Activated naive CD8-positive, alpha-beta T cell treated with anti-CD3 and anti-CD28 coated beads for 36 hours (primary cell): ENCODE results near the gene MAP2. TPM values are rescaled to one million over a fixed set of nuclear protein-coding genes. Genes with fewer than 3 reads are reported as not detected.
A peak's percentile ranks its signal among the peaks of the same experiment; 100 is the strongest.

Experiments
- DNase-seq: peaks from one replicate; pipeline ENCODE4 v3.0.0; 2021
- H3K27ac Mint-ChIP-seq: one replicate; pipeline ENCODE4 v1.8.0; 2022; ENCODE audit warnings: mild to moderate bottlenecking, moderate library complexity, mixed read lengths
- H3K27me3 Mint-ChIP-seq: one replicate; pipeline ENCODE4 v1.8.0; 2022; ENCODE audit warnings: mild to moderate bottlenecking, mixed read lengths
- H3K36me3 Mint-ChIP-seq: one replicate; pipeline ENCODE4 v1.8.0; 2021; ENCODE audit warnings: mild to moderate bottlenecking, mixed read lengths
- H3K4me1 Mint-ChIP-seq: one replicate; pipeline ENCODE4 v1.8.0; 2021; ENCODE audit warnings: mixed read lengths
- H3K4me3 Mint-ChIP-seq: one replicate; pipeline ENCODE4 v1.8.0; 2022; ENCODE audit warnings: mild to moderate bottlenecking, moderate library complexity, mixed read lengths
- H3K9me3 Mint-ChIP-seq: one replicate; pipeline ENCODE4 v1.8.0; 2022; ENCODE audit warnings: mixed read lengths
- total RNA-seq, 2 experiments: library from RNA; stranded (reverse); gene quantifications; one replicate each; pipeline ENCODE4 v1.2.3, GENCODE V29; 2021

Gene MAP2
- total RNA-seq, 2 experiments from 2014 or later, result 0.21 TPM; not detected in 1

- no peak overlapping the region for H3K27ac Mint-ChIP-seq
- peaks cover 3% of the 10 kb centered on the region for H3K36me3 Mint-ChIP-seq
- H3K4me3 Mint-ChIP-seq, result no peak overlapping the region
Measured at GRCh38 chr2:209523041-209523740, 99.3 kb downstream of the MAP2 start.

GRCh38 chr2:209523867-209524266 is 100.0 kb downstream of the MAP2 start:
- H3K4me1 Mint-ChIP-seq, result peaks cover 25% of the 10 kb centered on the region
- no peaks in the 10 kb centered on the region for H3K27me3 Mint-ChIP-seq
- H3K27ac Mint-ChIP-seq, result no peak overlapping the region
- peaks cover 3% of the 10 kb centered on the region for H3K36me3 Mint-ChIP-seq
- no peak for DNase-seq
- H3K4me3 Mint-ChIP-seq, result no peak overlapping the region
- H3K9me3 Mint-ChIP-seq, result no peaks in the 10 kb centered on the region

More at GRCh38 chr2:209523041-209523740, 99.3 kb downstream of the MAP2 start:
- no peak for DNase-seq
- Mint-ChIP-seq H3K9me3 (no peaks in the 10 kb centered on the region), H3K4me1 (peaks cover 25% of the 10 kb centered on the region), H3K27me3 (no peaks in the 10 kb centered on the region)

- peaks cover 3% of the 10 kb centered on the region for H3K36me3 Mint-ChIP-seq
- H3K4me3 Mint-ChIP-seq, result no peak overlapping the region
- no peaks in the 10 kb centered on the region for H3K27me3 Mint-ChIP-seq
- H3K4me1 Mint-ChIP-seq, result peaks cover 25% of the 10 kb centered on the region
- no peak for DNase-seq
- H3K9me3 Mint-ChIP-seq, result no peaks in the 10 kb centered on the region
- H3K27ac Mint-ChIP-seq, result no peak overlapping the region
Measured at GRCh38 chr2:209525331-209525730, 101.5 kb downstream of the MAP2 start.

GRCh38 chr2:209525834-209526281 is 102.0 kb downstream of the MAP2 start:
- Mint-ChIP-seq H3K4me3 (peak overlapping the region; percentile 58), H3K36me3 (peaks cover 3% of the 10 kb centered on the region), H3K27me3 (no peaks in the 10 kb centered on the region), H3K9me3 (no peaks in the 10 kb centered on the region), H3K4me1 (peaks cover 25% of the 10 kb centered on the region), H3K27ac (peak overlapping the region; percentile 76)
- no peak for DNase-seq

DNA sequence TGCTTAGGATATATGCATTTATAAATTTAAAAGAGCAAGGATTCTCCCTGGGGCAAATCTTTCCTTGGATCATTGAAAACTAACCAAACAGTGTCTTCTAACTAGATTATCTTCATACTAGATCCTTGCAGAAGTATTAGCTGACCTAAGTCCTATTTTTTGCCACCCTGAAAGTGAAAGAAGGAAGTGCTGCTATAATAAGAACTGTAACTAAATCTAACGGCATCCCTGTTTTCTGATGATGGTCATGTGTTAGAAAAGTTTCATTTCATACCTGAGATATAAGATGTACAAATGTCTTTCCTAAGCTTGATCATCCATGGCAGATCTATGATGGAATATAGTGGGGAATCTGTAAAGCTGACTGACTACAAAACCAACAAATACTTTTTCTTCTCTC is 102.7 kb downstream of the MAP2 start:
- Mint-ChIP-seq H3K4me3 (peak overlapping the region; percentile 38), H3K27ac (peak overlapping the region; percentile 59), H3K4me1 (peaks cover 25% of the 10 kb centered on the region), H3K9me3 (no peaks in the 10 kb centered on the region), H3K36me3 (peaks cover 3% of the 10 kb centered on the region), H3K27me3 (no peaks in the 10 kb centered on the region)
- DNase-seq, result no peak

DNA sequence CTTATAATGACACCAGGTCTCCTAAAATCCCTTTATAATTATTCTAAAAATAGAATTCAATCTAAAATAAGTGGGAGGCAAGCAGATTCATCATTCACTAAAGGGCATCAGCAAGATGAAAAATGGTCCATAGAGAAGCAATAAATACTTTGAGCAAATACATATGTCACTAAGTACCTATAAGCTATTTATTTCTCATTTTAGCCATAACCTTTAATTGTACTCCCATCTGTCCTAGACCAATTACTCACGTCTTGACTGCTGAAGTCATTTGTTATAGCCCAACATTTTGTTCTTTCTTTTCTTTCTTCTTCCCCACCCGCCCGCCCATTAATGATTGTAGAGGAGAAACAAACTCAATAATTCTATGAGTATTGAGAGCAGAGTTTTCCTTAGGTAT is 105.7 kb downstream of the MAP2 start:
- Mint-ChIP-seq H3K4me1 (peaks cover 23% of the 10 kb centered on the region), H3K9me3 (no peaks in the 10 kb centered on the region), H3K36me3 (no peaks in the 10 kb centered on the region), H3K27ac (no peak overlapping the region), H3K27me3 (peaks cover 3% of the 10 kb centered on the region), H3K4me3 (no peak overlapping the region)
- DNase-seq, result no peak

- Mint-ChIP-seq H3K4me3 (no peak overlapping the region), H3K27me3 (peaks cover 3% of the 10 kb centered on the region), H3K4me1 (peaks cover 4% of the 10 kb centered on the region), H3K36me3 (no peaks in the 10 kb centered on the region), H3K9me3 (no peaks in the 10 kb centered on the region), H3K27ac (no peak overlapping the region)
- DNase-seq, result no peak
Measured at GRCh38 chr2:209532321-209532720, 108.5 kb downstream of the MAP2 start.

- Mint-ChIP-seq H3K27ac (no peak overlapping the region), H3K4me1 (no peaks in the 10 kb centered on the region), H3K27me3 (peaks cover 3% of the 10 kb centered on the region), H3K36me3 (no peaks in the 10 kb centered on the region), H3K4me3 (no peak overlapping the region), H3K9me3 (no peaks in the 10 kb centered on the region)
- no peak for DNase-seq
Measured at GRCh38 chr2:209533391-209533790, 109.5 kb downstream of the MAP2 start.

GRCh38 chr2:209534228-209534627 is 110.4 kb downstream of the MAP2 start:
- H3K4me1 Mint-ChIP-seq, result no peaks in the 10 kb centered on the region
- no peaks in the 10 kb centered on the region for H3K36me3 Mint-ChIP-seq
- H3K9me3 Mint-ChIP-seq, result no peaks in the 10 kb centered on the region
- DNase-seq, result no peak
- no peak overlapping the region for H3K4me3 Mint-ChIP-seq
- H3K27me3 Mint-ChIP-seq, result peaks cover 3% of the 10 kb centered on the region
- no peak overlapping the region for H3K27ac Mint-ChIP-seq

DNA sequence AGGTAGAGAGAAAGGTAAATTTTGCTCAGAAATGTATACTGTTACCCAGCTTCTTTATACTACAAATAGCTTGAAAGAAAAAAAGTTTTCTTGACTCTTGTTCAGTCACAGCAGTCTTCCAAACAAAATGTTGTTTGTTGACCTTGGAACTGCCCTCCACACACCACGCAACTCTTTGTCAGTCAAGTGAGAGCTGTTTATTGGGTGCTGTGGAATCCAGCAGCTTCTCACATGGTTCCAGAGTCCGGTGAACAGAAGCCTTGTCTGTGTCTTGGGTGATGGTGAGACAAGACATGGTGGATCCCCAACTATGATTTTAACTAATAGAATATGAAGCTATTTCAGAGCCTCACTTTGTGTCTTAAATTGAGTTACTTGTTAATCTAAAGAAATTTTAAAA is 112.5 kb downstream of the MAP2 start:
- Mint-ChIP-seq H3K4me1 (no peaks in the 10 kb centered on the region), H3K4me3 (no peak overlapping the region), H3K27me3 (peaks cover 3% of the 10 kb centered on the region), H3K9me3 (no peaks in the 10 kb centered on the region), H3K27ac (no peak overlapping the region), H3K36me3 (no peaks in the 10 kb centered on the region)
- no peak for DNase-seq

GRCh38 chr2:209547726-209548125 is 123.9 kb downstream of the MAP2 start:
- Mint-ChIP-seq H3K36me3 (no peaks in the 10 kb centered on the region), H3K4me1 (no peaks in the 10 kb centered on the region), H3K4me3 (no peak overlapping the region), H3K27me3 (no peaks in the 10 kb centered on the region), H3K27ac (no peak overlapping the region), H3K9me3 (no peaks in the 10 kb centered on the region)
- no peak for DNase-seq

- H3K36me3 Mint-ChIP-seq, result no peaks in the 10 kb centered on the region
- no peak overlapping the region for H3K4me3 Mint-ChIP-seq
- no peak overlapping the region for H3K27ac Mint-ChIP-seq
- no peaks in the 10 kb centered on the region for H3K4me1 Mint-ChIP-seq
- no peaks in the 10 kb centered on the region for H3K9me3 Mint-ChIP-seq
- DNase-seq, result no peak
- no peaks in the 10 kb centered on the region for H3K27me3 Mint-ChIP-seq
Measured at GRCh38 chr2:209549589-209549988, 125.7 kb downstream of the MAP2 start.

GRCh38 chr2:209553913-209554312 is 130.1 kb downstream of the MAP2 start:
- H3K27me3 Mint-ChIP-seq, result peaks cover 3% of the 10 kb centered on the region
- H3K4me1 Mint-ChIP-seq, result no peaks in the 10 kb centered on the region
- no peak overlapping the region for H3K27ac Mint-ChIP-seq
- H3K4me3 Mint-ChIP-seq, result no peak overlapping the region
- H3K36me3 Mint-ChIP-seq, result no peaks in the 10 kb centered on the region
- DNase-seq, result no peak
- no peaks in the 10 kb centered on the region for H3K9me3 Mint-ChIP-seq

DNA sequence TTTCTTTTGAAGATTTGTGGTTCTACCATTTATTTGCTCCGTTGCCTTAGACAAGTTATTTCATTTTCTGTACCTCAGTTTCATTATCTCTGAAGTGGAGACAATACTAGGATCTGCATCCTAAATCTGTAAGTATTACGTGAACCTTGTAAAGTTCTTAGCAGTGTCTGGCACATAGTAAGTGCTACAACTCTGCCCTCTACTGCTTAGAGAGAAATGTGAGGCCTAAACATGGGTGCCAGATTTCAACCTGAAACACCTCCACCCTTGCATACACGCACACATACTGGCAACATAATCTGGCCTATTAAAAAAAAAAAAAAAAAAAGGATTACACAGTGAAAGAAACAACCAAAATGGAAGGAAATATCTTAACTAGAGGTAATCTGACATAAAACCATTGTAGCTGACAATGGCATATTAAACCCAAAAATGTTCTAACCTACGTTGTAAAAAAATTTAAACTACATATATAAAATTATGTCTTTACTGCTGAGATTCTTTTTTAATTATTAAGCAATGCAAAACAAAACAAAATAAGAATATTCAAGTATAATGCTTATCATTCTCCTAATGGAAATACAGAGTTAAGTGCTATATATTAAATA is 132.6 kb downstream of the MAP2 start:
- no peaks in the 10 kb centered on the region for H3K36me3 Mint-ChIP-seq
- H3K9me3 Mint-ChIP-seq, result no peaks in the 10 kb centered on the region
- DNase-seq, result no peak
- no peak overlapping the region for H3K4me3 Mint-ChIP-seq
- H3K4me1 Mint-ChIP-seq, result no peaks in the 10 kb centered on the region
- H3K27me3 Mint-ChIP-seq, result peaks cover 3% of the 10 kb centered on the region
- H3K27ac Mint-ChIP-seq, result no peak overlapping the region

- no peaks in the 10 kb centered on the region for H3K9me3 Mint-ChIP-seq
- no peak for DNase-seq
- H3K27me3 Mint-ChIP-seq, result peaks cover 3% of the 10 kb centered on the region
- no peak overlapping the region for H3K27ac Mint-ChIP-seq
- no peak overlapping the region for H3K4me3 Mint-ChIP-seq
- H3K36me3 Mint-ChIP-seq, result no peaks in the 10 kb centered on the region
- no peaks in the 10 kb centered on the region for H3K4me1 Mint-ChIP-seq
Measured at GRCh38 chr2:209560911-209561310, 137.1 kb downstream of the MAP2 start.

DNA sequence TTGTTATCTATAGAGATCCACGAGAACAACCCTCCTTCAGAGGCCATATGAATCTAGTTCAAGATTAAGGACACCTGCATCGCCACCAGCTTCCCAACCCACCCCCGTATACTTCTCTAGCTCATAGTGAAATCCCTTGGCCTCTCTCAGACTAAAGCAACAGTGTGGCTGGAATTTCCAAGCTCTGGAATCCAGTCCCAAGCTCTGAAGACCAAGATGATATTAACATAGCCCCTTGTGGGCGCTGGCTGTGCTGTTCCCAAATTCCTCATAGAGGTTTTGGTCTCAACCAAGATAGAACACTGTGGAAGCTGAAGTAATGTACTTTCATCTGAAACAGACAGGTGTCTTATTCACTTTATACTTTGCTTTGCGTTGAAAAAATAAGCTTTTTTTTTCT is 139.6 kb downstream of the MAP2 start:
- no peaks in the 10 kb centered on the region for H3K4me1 Mint-ChIP-seq
- no peak for DNase-seq
- no peak overlapping the region for H3K4me3 Mint-ChIP-seq
- H3K36me3 Mint-ChIP-seq, result no peaks in the 10 kb centered on the region
- H3K9me3 Mint-ChIP-seq, result no peaks in the 10 kb centered on the region
- H3K27me3 Mint-ChIP-seq, result peaks cover 4% of the 10 kb centered on the region
- H3K27ac Mint-ChIP-seq, result no peak overlapping the region
